Measurements from ENCODE around the gene RASA3. TPM values are rescaled to one million over a fixed set of nuclear protein-coding genes. Genes with fewer than 3 reads are reported as not detected.

RASA3 gene
- polyA plus RNA-seq, 3 donors = 9.0 to 32.6 (median 16.6) TPM

DNA sequence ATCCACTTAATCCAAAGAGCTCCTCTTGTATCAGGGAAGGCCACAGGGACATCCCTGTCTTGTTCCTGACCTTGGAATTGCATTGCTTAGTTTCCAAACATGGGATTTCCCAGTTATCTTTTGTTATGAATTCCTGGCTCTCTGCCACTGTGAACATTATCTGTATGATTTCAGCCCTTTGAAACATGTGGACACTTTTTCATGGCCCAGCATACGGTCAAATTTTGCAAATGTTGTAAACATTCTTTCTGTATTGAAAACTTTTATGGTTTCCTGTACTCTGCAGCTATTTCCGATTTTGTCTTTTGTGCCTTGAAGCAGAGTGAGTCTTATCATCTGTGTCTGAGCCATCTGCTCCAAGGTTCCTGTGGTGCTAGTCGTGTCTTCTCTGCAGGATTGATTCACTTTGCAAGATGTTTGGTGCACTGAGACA, 42.1 kb upstream of the RASA3 start:
- Mint-ChIP-seq H3K27ac (no peak overlapping the region), H3K4me1 (peaks cover 3% of the 10 kb centered on the region)

DNA sequence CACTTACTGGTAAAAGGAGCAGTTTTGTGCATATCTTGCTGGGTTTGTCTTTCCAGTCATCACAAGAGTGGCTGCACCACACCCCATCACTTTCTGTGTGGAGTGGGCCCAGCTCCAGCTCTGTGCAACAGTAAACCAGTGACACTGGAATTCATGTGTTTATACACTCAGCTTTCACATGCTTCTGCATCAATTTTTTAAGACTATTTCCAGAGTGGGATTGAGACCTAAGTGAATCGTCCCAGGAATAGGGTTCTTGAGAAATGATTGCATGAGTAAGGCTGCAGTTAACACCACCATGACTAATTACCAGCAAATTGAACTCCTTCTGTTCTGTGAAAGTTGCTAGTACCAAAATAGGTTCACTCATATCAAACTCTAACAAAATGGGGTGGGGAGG, 41.3 kb upstream of the RASA3 start:
- Histone ChIP-seq H3K27ac (ENCODE audit: low read depth in 1 of 2, low read length in 2 of 2) (no peak overlapping the region), H4K20me1 (ENCODE audit: insufficient read depth, low read length) (no peaks in the 10 kb centered on the region), H3K79me2 (ENCODE audit: insufficient read depth, low read length) (no peaks in the 10 kb centered on the region), H3K9ac (ENCODE audit: insufficient read depth, low read length, poor library complexity, severe bottlenecking) (no peak overlapping the region), H3K36me3 (replicated peaks in 1 of 2; ENCODE audit: control insufficient read depth in 1 of 2, insufficient read depth in 2 of 2, low read length in 2 of 2) (no peaks in the 10 kb centered on the region), H3K9me3 (replicated peaks in 1 of 2; ENCODE audit: control insufficient read depth in 1 of 2, insufficient read depth in 1 of 2, low read length in 2 of 2) (peaks cover 27 to 34% of the 10 kb centered on the region in 2 donors), H3K27me3 (ENCODE audit: control insufficient read depth in 2 of 2, insufficient read depth in 2 of 2, low read length in 2 of 2) (peaks cover 0 to 3% of the 10 kb centered on the region in 2 donors), H3K4me1 (ENCODE audit: control insufficient read depth in 1 of 2, insufficient read depth in 2 of 2, low read length in 2 of 2) (no peaks in the 10 kb centered on the region), H2AFZ (ENCODE audit: insufficient read depth, low read depth, low read length, poor library complexity, severe bottlenecking) (no peak overlapping the region), H3K4me3 (replicated peaks in 1 of 3; ENCODE audit: low read depth in 2 of 3, low read length in 3 of 3) (no peak overlapping the region), H3K4me2 (replicated peaks; ENCODE audit: extremely low read depth, low read length, poor library complexity, severe bottlenecking) (no peak overlapping the region)
- Mint-ChIP-seq H3K9me3 (peaks cover 14 to 34% (median 25%) of the 10 kb centered on the region in 7 donors), H3K27me3 (ENCODE audit: low read depth in 3 of 3) (peaks cover 0 to 7% (median 2%) of the 10 kb centered on the region in 3 donors), H3K27ac (no peak overlapping the region), H3K4me1 (peaks cover 3% of the 10 kb centered on the region), H3K36me3 (no peaks in the 10 kb centered on the region), H3K4me3 (no peak overlapping the region)
- intact Hi-C loops (cut with micrococcal nuclease) = no loop called here
- no peak for DNase-seq
- TF ChIP-seq, protein P1, sequence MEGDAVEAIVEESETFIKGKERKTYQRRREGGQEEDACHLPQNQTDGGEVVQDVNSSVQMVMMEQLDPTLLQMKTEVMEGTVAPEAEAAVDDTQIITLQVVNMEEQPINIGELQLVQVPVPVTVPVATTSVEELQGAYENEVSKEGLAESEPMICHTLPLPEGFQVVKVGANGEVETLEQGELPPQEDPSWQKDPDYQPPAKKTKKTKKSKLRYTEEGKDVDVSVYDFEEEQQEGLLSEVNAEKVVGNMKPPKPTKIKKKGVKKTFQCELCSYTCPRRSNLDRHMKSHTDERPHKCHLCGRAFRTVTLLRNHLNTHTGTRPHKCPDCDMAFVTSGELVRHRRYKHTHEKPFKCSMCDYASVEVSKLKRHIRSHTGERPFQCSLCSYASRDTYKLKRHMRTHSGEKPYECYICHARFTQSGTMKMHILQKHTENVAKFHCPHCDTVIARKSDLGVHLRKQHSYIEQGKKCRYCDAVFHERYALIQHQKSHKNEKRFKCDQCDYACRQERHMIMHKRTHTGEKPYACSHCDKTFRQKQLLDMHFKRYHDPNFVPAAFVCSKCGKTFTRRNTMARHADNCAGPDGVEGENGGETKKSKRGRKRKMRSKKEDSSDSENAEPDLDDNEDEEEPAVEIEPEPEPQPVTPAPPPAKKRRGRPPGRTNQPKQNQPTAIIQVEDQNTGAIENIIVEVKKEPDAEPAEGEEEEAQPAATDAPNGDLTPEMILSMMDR (IDR thresholded peaks at IDR 0.05) = no peak
- no CpG with 5 or more reads among the region's 1 CpG for WGBS (ENCODE audit: insufficient coverage)

More for the DNA sequence above, 42.1 kb upstream of the RASA3 start:
- no peaks in the 10 kb centered on the region for H3K4me1 ChIP-seq (ENCODE audit: control insufficient read depth in 1 of 2, insufficient read depth in 2 of 2, low read length in 2 of 2)
- no peak overlapping the region for H2AFZ ChIP-seq (ENCODE audit: insufficient read depth, low read depth, low read length, poor library complexity, severe bottlenecking)
- H3K27me3 ChIP-seq (ENCODE audit: control insufficient read depth in 2 of 2, insufficient read depth in 2 of 2, low read length in 2 of 2) = peaks cover 0 to 3% of the 10 kb centered on the region in 2 donors
- H3K4me2 ChIP-seq (replicated peaks; ENCODE audit: extremely low read depth, low read length, poor library complexity, severe bottlenecking) = no peak overlapping the region
- H4K20me1 ChIP-seq (ENCODE audit: insufficient read depth, low read length) = no peaks in the 10 kb centered on the region
- no peak overlapping the region for H3K4me3 ChIP-seq (replicated peaks in 1 of 3; ENCODE audit: low read depth in 2 of 3, low read length in 3 of 3)
- Mint-ChIP-seq H3K36me3 (no peaks in the 10 kb centered on the region), H3K9me3 (peaks cover 14 to 34% (median 25%) of the 10 kb centered on the region in 7 donors), H3K27me3 (ENCODE audit: low read depth in 3 of 3) (peaks cover 3 to 11% (median 7%) of the 10 kb centered on the region in 3 donors), H3K4me3 (no peak overlapping the region)
- H3K9ac ChIP-seq (ENCODE audit: insufficient read depth, low read length, poor library complexity, severe bottlenecking) = no peak overlapping the region
- H3K36me3 ChIP-seq (replicated peaks in 1 of 2; ENCODE audit: control insufficient read depth in 1 of 2, insufficient read depth in 2 of 2, low read length in 2 of 2) = no peaks in the 10 kb centered on the region
- no peaks in the 10 kb centered on the region for H3K79me2 ChIP-seq (ENCODE audit: insufficient read depth, low read length)
- H3K9me3 ChIP-seq (replicated peaks in 1 of 2; ENCODE audit: control insufficient read depth in 1 of 2, insufficient read depth in 1 of 2, low read length in 2 of 2) = peaks cover 27 to 34% of the 10 kb centered on the region in 2 donors
- no peak for DNase-seq
- TF ChIP-seq, protein P1 (IDR thresholded peaks at IDR 0.05) = no peak
- no peak overlapping the region for H3K27ac ChIP-seq (ENCODE audit: low read depth in 1 of 2, low read length in 2 of 2)
- WGBS (ENCODE audit: insufficient coverage) = 73% methylated on average over 2 of the region's 3 CpGs
- intact Hi-C loops (cut with micrococcal nuclease) = no loop called here
